Measurements from ENCODE around the gene ITGA4. TPM values are rescaled to one million over a fixed set of nuclear protein-coding genes. Genes with fewer than 3 reads are reported as not detected.

ITGA4 gene
- total and polyA plus RNA-seq, 8 donors: 19.9 to 26.5 (median 24.4) TPM

DNA sequence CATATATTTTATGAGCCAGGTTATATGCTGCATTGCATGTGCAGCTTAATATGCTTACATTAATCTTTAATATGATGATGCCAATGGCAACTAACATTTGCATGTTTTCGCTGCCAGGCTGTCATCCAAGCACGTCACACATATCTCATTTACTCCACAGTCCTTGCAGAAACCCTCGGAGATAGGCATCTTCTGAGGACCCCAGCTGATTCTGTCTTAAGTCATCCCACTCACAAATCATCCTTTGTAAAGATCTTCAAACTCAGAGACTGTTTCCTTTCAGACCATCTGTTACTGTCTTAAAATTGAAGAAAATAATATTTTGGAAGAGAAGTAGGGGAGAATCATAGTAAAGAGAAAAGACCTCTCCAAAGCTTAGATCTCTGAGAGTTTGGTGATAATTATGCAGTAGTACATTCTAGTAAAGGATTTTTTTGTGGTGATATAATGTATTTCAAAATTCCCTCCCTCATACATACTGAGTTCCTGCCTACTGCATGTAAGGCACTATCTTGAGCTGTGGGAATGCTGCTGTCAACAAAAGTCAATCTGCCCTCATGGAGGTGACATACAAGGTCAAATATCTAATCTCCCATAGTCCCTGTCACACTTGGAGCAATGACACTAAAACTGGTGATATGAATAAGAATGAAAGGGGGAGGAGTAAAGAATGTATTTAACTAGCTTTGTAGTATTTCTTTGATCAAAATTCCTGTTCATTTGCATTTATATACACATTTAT, 11.0 kb downstream of the ITGA4 start:
- H3K27me3 ChIP-seq: no peaks in the 10 kb centered on the region
- H3K4me3 ChIP-seq: no peak overlapping the region
- H3K4me1 ChIP-seq: peaks cover 0 to 15% of the 10 kb centered on the region in 2 donors
- H3K9me3 ChIP-seq: no peaks in the 10 kb centered on the region
- TF ChIP-seq, protein P1, sequence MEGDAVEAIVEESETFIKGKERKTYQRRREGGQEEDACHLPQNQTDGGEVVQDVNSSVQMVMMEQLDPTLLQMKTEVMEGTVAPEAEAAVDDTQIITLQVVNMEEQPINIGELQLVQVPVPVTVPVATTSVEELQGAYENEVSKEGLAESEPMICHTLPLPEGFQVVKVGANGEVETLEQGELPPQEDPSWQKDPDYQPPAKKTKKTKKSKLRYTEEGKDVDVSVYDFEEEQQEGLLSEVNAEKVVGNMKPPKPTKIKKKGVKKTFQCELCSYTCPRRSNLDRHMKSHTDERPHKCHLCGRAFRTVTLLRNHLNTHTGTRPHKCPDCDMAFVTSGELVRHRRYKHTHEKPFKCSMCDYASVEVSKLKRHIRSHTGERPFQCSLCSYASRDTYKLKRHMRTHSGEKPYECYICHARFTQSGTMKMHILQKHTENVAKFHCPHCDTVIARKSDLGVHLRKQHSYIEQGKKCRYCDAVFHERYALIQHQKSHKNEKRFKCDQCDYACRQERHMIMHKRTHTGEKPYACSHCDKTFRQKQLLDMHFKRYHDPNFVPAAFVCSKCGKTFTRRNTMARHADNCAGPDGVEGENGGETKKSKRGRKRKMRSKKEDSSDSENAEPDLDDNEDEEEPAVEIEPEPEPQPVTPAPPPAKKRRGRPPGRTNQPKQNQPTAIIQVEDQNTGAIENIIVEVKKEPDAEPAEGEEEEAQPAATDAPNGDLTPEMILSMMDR (IDR thresholded peaks at IDR 0.05): no peak
- DNase-seq (no peak), ATAC-seq (no peak)
- no peak overlapping the region for H3K27ac ChIP-seq
- intact Hi-C loops (cut with DNase I): no loop called here
- H3K36me3 ChIP-seq: no peaks in the 10 kb centered on the region

DNA sequence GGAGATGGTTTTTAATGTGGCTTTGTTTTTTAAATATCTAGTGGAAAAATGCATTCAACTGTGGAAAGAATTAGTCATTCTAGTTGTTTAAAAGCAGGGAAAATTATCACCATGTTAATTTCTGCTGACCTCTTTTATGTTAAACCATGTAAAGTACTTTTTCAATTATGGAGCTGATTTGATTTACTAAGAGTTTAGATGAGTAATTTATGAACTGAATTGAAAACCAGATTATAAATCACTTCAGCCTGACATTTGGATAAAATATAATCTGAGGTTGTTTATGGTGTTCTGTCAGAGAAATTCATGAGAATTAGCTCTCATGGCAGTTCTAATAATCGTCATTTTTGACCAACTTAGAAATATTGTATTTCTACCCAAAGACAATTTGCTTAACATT, 11.6 kb downstream of the ITGA4 start:
- TF ChIP-seq, protein P1 (IDR thresholded peaks at IDR 0.05): no peak
- Histone ChIP-seq H3K27me3 (no peaks in the 10 kb centered on the region), H3K27ac (no peak overlapping the region), H3K4me3 (no peak overlapping the region), H3K36me3 (no peaks in the 10 kb centered on the region), H3K9me3 (no peaks in the 10 kb centered on the region), H3K4me1 (peaks cover 0 to 20% of the 10 kb centered on the region in 2 donors)
- intact Hi-C loops (cut with DNase I): no loop called here
- ATAC-seq: no peak
- DNase-seq: no peak

DNA sequence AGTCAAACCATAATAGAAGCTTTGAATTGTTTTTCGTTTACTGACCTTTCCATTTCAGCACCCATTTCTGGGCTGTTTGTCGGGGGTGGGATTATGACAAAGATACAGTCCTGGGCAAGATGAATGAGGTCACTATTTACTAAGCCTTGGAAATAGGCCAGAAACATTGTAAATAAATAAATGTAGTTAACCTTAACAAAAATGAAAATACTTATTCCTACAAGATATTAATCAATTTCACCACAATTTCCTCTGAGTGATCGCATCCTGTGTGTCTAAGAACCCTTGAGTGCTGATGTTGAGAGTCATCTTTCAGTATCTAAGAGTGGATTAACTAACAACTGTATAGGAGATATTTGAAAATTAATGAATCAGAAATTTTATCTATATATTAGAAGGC, 14.0 kb downstream of the ITGA4 start:
- Histone ChIP-seq H3K27me3 (no peaks in the 10 kb centered on the region), H3K4me3 (no peak overlapping the region), H3K36me3 (no peaks in the 10 kb centered on the region), H3K27ac (peak overlapping the region in 1 of 2 donors; percentile 8), H3K9me3 (no peaks in the 10 kb centered on the region), H3K4me1 (peaks cover 0 to 20% of the 10 kb centered on the region in 2 donors)
- DNase-seq: no peak
- intact Hi-C loops (cut with DNase I): no loop called here
- TF ChIP-seq, protein P1 (IDR thresholded peaks at IDR 0.05): no peak
- ATAC-seq: no peak

DNA sequence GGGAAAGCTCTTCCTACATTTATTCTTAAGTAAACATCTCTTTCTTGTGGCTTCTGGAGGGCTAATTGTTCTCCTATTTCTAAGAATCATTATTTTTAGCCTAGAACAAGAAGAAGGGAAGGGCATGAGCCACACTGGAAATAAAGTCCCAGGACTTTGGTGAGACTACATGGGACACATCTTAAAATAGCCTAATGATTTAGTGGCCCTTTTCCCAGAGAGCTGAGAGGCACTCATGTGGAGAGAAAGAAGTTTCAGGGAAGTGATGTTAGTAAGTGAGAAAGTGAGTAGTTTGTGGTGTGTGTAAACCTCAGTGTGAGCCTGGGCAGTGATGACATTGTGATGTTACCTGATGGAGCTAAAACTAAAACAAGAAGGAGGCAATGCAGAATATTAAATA, 14.6 kb downstream of the ITGA4 start:
- Histone ChIP-seq H3K4me3 (no peak overlapping the region), H3K4me1 (peaks cover 0 to 20% of the 10 kb centered on the region in 2 donors), H3K36me3 (no peaks in the 10 kb centered on the region), H3K27me3 (no peaks in the 10 kb centered on the region), H3K9me3 (no peaks in the 10 kb centered on the region), H3K27ac (peak overlapping the region in 1 of 2 donors; percentile 8)
- TF ChIP-seq, protein P1 (IDR thresholded peaks at IDR 0.05): no peak
- DNase-seq (no peak), ATAC-seq (no peak)
- intact Hi-C loops (cut with DNase I): no loop called here

DNA sequence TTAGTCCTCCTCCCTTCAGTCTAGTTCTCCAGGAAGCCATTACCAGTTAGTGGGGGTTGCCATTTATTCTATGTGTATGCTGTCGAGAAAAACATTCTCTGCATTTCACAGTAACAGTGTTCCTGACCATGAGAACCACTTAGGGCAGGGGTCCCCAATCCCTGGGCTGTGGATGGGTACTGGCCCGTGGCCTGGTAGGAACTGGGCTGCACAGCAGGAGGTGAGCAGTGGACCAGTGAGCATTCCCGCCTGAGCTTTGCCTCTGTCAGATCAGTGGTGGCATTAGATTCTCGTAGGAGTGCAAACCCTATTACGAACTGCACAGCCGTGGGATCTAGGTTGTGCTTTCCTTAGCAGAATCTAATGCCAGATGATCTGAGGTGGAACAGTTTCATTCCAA, 15.8 kb downstream of the ITGA4 start:
- H3K27ac ChIP-seq: no peak overlapping the region
- no peaks in the 10 kb centered on the region for H3K9me3 ChIP-seq
- intact Hi-C loops (cut with DNase I): no loop called here
- peaks cover 0 to 14% of the 10 kb centered on the region in 2 donors for H3K4me1 ChIP-seq
- no peaks in the 10 kb centered on the region for H3K27me3 ChIP-seq
- DNase-seq (no peak), ATAC-seq (no peak)
- H3K36me3 ChIP-seq: no peaks in the 10 kb centered on the region
- TF ChIP-seq, protein P1 (IDR thresholded peaks at IDR 0.05): no peak
- no peak overlapping the region for H3K4me3 ChIP-seq
